GM12873 (cell line): ENCODE data around the gene VEZT.

Source experiments
- TF ChIP-seq, protein P1 (sequence below): IDR thresholded peaks from 2 replicates; pipeline ENCODE4 v1.5.1; 2012; ENCODE audit warnings: low read depth, mild to moderate bottlenecking, moderate library complexity, low read length, control low read depth; ENCODE audit not compliant: insufficient read depth; ENCODE audit errors: missing control alignments

Gene VEZT

DNA sequence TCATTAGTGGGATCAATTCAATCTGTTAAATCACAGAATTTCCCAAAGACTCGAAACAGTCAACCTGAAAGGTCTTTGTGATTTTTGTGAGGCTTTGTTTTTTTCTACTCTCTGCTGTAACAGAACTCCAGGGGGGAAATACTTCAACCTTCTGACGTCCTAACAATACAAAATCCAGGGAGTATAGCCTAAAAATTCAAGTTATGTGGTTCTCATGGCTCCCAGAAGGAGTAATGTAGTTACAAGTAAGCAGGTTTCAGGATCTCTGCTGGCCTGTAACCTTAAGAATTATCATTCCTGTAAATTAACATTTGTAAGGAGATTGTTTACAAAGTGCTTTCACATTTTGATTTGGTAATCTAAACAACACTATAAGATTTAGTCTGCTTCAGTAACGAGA, 39.9 kb downstream of the VEZT start:
- TF ChIP-seq, protein P1, sequence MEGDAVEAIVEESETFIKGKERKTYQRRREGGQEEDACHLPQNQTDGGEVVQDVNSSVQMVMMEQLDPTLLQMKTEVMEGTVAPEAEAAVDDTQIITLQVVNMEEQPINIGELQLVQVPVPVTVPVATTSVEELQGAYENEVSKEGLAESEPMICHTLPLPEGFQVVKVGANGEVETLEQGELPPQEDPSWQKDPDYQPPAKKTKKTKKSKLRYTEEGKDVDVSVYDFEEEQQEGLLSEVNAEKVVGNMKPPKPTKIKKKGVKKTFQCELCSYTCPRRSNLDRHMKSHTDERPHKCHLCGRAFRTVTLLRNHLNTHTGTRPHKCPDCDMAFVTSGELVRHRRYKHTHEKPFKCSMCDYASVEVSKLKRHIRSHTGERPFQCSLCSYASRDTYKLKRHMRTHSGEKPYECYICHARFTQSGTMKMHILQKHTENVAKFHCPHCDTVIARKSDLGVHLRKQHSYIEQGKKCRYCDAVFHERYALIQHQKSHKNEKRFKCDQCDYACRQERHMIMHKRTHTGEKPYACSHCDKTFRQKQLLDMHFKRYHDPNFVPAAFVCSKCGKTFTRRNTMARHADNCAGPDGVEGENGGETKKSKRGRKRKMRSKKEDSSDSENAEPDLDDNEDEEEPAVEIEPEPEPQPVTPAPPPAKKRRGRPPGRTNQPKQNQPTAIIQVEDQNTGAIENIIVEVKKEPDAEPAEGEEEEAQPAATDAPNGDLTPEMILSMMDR: no peak

DNA sequence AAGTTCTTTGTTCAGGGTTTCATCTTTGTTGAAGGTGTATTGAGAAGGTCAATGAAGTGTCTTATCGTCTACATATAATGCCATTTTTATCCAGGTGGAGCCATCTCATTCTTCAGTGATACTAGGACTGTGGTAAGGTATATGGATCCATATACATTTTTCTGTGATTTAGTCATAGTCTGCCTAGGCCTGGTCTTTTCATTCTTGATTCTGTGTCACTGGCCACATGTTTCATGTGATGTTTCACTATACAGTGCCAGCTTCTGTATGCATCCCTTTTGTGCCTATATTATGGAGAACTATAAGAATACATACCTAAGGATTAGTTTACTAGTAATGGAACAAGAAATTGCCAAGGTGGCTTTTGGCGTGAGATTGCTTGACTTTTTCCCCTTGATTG, 40.5 kb downstream of the VEZT start:
- TF ChIP-seq, protein P1: no peak

DNA sequence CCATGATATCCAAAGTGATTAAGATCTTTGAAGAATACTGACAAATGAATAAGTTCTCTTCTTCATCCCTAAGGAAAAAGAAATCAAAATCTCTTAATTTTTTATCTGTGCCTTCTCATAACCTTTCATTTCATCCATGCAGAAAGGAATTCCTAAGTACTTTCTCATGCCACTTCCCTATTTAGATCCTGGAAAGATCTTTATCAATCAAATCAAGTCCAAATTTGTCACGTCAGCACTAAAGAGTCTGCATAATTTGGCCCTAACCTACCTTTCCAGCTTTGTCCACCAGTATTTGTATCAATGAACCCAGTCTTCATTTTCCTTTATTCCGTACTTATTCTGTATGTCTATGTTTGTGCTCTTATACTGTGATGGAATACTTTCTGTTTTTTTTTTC, 41.2 kb downstream of the VEZT start:
- TF ChIP-seq, protein P1: no peak

DNA sequence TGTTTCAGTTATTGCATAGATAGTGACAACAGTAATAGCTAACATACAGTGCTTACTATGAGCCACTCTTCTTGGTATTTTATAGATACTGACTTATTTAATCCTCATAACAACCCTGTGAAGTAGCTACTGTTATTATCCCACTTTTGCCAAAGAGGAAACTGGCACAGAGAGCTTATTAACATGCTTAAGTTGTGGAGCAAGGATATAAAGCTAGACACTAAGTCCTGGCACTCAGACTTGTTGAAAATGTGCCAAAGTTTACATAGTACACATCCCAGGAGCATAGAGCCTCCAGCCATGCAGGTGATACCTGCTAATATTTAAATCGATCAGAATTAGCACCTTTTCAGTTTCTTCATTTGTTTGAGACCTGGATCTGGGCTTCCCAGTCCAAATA, 41.8 kb downstream of the VEZT start:
- TF ChIP-seq, protein P1: no peak

DNA sequence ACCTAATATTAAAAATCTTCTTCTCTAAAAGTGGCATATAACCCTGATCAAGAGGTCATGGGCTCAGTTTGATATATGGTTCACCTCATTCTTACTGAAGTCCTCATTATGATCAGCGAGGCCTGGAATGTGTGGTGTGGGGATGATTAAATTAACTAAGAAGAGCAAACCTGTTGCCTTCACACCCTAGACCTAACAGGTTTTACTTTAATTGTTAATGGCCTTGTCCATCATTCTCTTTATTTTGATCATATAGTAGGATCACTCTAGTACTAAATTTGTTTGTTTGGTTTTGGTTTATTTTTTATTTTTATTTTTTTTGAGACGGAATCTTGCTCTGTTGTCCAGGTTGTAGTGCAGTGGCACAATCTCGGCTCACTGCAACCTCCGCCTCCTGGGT, 43.5 kb downstream of the VEZT start:
- TF ChIP-seq, protein P1: no peak

DNA sequence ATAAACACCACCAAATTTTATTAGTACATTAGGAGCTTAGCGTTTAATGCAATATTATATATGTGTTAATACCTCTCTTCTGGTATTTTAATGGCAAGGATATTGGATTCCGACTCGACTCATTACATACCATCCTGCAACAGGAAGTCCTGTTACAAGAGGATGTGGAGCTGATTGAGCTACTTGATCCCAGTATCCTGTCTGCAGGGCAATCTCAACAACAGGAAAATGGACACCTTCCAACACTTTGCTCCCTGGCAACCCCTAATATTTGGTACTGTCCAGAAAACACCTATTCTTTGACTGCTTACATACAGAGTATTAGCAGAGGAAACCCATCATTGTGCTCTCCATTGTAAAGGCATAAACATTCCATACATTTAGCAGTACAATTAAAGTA, 45.2 kb downstream of the VEZT start:
- TF ChIP-seq, protein P1: no peak

DNA sequence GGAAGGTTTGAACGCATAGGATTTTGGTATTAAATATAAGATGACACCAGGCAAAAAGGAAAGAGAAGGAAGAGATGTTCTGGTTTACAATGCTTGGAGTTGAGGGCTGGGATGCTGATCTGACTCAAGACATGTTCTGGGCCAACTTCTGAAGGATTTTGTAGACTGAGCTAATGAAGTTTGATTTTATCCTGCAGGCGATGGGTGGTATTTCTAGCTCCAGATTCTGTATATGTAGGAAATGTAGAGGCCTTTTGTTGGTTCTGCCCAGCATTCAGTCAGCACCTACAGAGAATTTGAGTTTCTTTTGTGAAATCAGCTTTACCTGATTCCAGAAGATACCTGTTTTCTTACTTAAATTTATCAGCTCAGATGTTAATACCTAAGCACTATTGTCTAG, 48.2 kb downstream of the VEZT start:
- TF ChIP-seq, protein P1: peak; percentile 10

DNA sequence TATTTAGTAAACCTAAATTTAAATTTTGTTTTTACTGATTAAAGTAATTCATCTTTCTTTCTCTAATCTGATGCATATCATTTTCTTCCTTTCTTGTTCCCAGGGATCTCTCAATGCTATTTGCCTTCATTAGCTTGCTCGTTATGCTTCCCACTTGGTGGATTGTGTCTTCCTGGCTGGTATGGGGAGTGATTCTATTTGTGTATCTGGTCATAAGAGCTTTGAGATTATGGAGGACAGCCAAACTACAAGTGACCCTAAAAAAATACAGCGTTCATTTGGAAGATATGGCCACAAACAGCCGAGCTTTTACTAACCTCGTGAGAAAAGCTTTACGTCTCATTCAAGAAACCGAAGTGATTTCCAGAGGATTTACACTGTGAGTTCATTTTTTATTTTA, 48.6 kb downstream of the VEZT start:
- TF ChIP-seq, protein P1: no peak
